Ishikawa (cell line): ENCODE results near the gene RAC2.

ENCODE experiments used
- CEBPB ChIP-seq: IDR thresholded peaks from 2 replicates; pipeline ENCODE4 v1.6.1; 2012
- CREB1 ChIP-seq: IDR thresholded peaks from 2 replicates; pipeline ENCODE4 v1.6.1; 2012; ENCODE audit warnings: low read depth
- EGR1 ChIP-seq: IDR thresholded peaks from 2 replicates; pipeline ENCODE4 v1.6.1; 2012
- EP300 ChIP-seq: IDR thresholded peaks from 2 replicates; pipeline ENCODE4 v1.6.1; 2012; ENCODE audit warnings: borderline replicate concordance
- FOXM1 ChIP-seq: IDR thresholded peaks from 2 replicates; pipeline ENCODE4 v1.6.1; 2012; ENCODE audit warnings: low read depth, borderline replicate concordance
- NFIC ChIP-seq: IDR thresholded peaks from 2 replicates; pipeline ENCODE4 v1.6.1; 2012
- RAD21 ChIP-seq: IDR thresholded peaks from 2 replicates; pipeline ENCODE4 v1.6.1; 2012; ENCODE audit warnings: low read depth
- TAF1 ChIP-seq: IDR thresholded peaks from 2 replicates; pipeline ENCODE4 v1.6.1; 2012; ENCODE audit warnings: low read depth, mild to moderate bottlenecking
- TCF12 ChIP-seq: IDR thresholded peaks from 2 replicates; pipeline ENCODE4 v1.6.1; 2012; ENCODE audit warnings: low read depth
- TEAD4 ChIP-seq: IDR thresholded peaks from 2 replicates; pipeline ENCODE4 v1.6.1; 2012
- YY1 ChIP-seq: IDR thresholded peaks from 2 replicates; pipeline ENCODE4 v1.6.1; 2012; ENCODE audit warnings: low read depth
- ZBTB7A ChIP-seq: IDR thresholded peaks from 2 replicates; pipeline ENCODE4 v1.6.1; 2012; ENCODE audit warnings: low read depth
- TF ChIP-seq, protein P1 (sequence below): IDR thresholded peaks from 2 replicates; pipeline ENCODE4 v1.6.1; 2012
- TF ChIP-seq, protein P2 (sequence below): IDR thresholded peaks from 2 replicates; pipeline ENCODE4 v1.6.1; 2012; ENCODE audit warnings: low read depth, mild to moderate bottlenecking
- TF ChIP-seq, protein P3 (sequence below): IDR thresholded peaks from 2 replicates; pipeline ENCODE4 v1.6.1; 2012

The RAC2 gene

DNA sequence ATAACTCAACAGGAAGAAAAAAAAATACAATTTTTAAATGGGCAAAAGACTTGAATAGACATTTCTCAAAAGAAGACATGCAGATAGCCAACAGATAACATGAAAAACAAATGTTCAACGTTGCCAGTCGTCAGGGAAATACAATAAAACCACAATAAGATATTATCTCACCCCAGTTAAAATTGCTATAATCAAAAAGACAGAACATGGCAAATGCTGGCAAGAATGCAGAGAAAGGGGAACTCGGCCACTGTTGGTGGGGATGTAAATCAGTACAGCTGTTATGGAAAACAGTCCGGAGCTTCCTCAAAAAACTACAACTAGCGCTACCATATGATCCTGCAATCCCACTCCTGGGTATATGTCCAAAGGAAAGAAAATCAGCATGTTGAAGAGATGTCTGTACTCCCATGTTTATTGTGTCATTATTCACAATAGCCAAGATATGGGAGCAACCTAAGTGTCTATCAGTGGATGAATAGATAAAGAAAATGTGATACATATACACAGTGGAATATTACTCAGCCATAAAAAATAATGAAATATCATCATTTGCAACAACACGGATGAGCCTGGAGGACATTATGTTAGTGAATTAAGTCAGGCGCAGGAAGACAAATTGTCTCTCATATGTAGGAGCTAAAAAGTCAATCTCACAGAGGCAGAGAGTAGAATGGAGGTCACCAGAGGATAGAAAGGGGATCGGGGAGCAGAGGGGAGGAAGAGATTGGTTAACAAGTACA, 26.0 kb upstream of the RAC2 start:
- TF ChIP-seq, protein P1, sequence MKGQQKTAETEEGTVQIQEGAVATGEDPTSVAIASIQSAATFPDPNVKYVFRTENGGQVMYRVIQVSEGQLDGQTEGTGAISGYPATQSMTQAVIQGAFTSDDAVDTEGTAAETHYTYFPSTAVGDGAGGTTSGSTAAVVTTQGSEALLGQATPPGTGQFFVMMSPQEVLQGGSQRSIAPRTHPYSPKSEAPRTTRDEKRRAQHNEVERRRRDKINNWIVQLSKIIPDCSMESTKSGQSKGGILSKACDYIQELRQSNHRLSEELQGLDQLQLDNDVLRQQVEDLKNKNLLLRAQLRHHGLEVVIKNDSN = no peak
- TF ChIP-seq EP300 (no peak), CEBPB (no peak), CREB1 (no peak), TCF12 (no peak), TEAD4 (no peak), EGR1 (no peak), TAF1 (no peak), NFIC (no peak), RAD21 (no peak), ZBTB7A (no peak), FOXM1 (no peak), YY1 (no peak)
- TF ChIP-seq, protein P2, sequence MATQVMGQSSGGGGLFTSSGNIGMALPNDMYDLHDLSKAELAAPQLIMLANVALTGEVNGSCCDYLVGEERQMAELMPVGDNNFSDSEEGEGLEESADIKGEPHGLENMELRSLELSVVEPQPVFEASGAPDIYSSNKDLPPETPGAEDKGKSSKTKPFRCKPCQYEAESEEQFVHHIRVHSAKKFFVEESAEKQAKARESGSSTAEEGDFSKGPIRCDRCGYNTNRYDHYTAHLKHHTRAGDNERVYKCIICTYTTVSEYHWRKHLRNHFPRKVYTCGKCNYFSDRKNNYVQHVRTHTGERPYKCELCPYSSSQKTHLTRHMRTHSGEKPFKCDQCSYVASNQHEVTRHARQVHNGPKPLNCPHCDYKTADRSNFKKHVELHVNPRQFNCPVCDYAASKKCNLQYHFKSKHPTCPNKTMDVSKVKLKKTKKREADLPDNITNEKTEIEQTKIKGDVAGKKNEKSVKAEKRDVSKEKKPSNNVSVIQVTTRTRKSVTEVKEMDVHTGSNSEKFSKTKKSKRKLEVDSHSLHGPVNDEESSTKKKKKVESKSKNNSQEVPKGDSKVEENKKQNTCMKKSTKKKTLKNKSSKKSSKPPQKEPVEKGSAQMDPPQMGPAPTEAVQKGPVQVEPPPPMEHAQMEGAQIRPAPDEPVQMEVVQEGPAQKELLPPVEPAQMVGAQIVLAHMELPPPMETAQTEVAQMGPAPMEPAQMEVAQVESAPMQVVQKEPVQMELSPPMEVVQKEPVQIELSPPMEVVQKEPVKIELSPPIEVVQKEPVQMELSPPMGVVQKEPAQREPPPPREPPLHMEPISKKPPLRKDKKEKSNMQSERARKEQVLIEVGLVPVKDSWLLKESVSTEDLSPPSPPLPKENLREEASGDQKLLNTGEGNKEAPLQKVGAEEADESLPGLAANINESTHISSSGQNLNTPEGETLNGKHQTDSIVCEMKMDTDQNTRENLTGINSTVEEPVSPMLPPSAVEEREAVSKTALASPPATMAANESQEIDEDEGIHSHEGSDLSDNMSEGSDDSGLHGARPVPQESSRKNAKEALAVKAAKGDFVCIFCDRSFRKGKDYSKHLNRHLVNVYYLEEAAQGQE = no peak
- TF ChIP-seq, protein P3, sequence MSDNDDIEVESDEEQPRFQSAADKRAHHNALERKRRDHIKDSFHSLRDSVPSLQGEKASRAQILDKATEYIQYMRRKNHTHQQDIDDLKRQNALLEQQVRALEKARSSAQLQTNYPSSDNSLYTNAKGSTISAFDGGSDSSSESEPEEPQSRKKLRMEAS = no peak

DNA sequence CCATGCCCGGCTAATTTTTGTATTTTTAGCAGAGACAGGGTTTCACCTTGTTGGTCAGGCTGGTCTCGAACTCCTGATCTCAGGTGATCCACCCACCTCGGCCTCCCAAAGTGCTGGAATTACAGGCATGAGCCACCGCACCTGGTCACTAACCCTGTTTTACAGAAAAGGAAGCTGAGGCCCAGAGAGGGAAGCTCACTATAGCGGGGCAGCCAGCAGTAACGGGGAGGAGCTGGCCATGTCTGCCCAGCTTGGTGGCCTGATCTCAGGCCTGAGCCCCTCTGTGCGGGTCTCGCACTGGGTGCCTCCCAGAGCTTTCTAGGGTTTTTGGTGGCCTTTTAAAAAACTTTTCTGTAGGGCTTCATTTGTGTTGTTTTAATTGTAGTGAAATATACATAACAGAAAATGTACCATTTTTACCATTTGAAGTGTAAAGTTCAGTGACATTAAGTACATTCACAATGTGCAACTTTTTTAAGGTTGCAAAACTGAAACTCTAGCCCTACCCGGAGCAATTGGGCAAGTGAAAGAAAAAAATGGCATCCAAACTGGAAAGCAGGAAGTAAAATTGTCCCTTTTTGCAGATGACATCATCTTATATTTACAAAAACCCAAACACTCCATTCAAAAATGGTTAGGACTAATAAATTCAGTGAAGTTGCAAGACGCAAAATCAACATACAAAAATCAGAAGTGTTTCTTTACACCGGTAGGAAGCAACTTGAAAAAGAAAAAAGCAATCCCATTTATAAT, 23.8 kb upstream of the RAC2 start:
- no peak for TF ChIP-seq CEBPB

DNA sequence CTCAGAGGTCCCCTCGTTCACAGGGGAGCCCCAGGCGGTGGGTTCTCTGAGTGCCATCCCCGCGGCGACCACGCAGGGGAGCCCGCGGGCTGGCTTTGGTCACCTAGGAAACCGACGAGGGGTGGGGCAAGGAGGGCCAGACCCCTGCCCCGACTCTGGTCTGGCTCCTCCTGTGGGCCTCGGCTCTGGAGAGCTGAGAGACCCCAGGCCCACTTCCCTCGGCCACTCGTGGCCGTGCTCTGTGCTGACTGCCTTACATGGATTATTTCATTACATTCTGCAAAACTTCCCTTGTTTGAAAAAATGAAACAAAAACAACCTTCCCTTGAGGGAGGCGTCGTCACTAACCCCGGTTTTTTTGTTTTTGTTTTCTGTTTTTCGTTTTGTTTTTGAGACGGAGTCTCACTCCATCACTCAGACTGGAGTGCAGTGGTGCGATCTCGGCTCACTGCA, 23.1 kb upstream of the RAC2 start:
- peak; percentile 86 for TF ChIP-seq ZBTB7A
- TF ChIP-seq, protein P1 = no peak
- TF ChIP-seq EGR1 = no peak
- TF ChIP-seq RAD21 = peak; percentile 56

DNA sequence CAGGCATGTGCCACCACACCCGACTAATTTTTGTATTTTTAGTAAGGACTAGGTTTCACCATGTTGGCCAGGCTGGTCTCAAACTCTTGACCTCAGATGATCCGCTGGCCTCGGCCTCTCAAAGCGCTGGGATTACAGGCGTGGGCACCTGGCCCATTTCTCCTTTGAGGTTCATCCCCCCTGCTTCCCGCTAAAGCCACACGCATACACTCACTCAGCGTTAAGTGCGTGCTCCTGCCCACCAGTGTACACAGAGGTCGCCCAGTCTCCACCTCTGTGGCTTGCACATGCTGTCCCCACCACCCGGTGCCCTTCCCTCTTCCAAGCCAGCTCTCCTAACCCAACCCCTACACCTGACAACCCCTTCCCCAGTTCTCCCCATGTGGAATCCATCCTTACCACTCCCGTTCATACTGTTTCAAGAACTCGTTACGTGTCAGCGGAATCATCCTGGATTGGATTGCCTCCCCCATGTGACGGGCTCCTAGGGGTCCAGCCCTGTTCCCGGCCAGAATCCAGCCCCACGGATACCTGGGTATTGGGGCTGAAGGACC, 22.6 kb upstream of the RAC2 start:
- TF ChIP-seq, protein P2 = no peak
- TF ChIP-seq YY1 (no peak), EP300 (no peak), TEAD4 (no peak), NFIC (no peak), ZBTB7A (no peak), FOXM1 (no peak), RAD21 (no peak), TCF12 (no peak)
- TF ChIP-seq, protein P1 = no peak

DNA sequence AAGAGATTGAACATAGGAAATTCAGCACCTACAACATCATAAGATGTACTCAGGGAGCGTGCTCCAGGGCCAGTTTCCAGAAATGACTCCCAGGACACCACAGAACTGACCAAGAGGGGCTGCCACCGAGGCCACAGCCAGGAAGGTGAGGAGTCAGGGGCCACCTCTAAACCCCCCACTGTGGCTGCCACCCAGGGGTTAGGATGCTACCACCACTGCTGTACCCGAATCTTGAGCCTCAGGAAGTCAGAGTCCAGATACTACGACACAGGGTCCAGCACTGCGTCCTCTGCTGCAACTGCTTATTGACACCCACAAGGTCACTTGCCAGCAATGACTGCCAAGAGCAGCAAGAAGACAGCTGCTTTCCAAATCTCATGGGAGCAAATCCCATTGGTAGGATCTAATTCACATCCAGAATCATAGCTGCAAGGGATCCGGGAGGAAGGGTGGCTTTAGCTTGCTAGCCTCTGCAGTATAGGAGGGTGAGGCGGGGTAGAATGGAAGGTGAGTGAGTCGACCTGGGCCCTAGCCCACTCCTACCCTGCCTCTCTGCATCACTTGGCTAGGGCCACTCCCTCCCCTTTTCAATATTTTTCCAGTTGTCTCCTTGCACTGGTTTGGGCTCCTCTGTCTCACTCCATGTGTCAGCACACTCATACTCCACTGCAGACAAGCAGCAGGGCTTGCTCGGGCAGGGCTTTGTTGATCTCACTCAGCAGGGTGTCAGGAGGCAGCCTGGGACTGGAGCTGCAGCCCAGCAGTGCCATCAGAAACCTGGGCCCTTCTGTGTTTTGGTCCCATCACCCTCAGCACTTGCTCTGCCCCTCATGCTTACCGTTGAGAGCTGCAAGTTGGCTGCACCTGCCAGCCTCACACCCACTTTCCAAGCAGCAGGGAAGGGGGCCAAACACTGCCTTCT, 20.2 kb upstream of the RAC2 start:
- no peak for TF ChIP-seq FOXM1
- TF ChIP-seq CREB1 = no peak
